ENCODE data around the gene PCMT1. TPM values are rescaled to one million over a fixed set of nuclear protein-coding genes. Genes with fewer than 3 reads are reported as not detected.
"Not testable (repeated sequence)": the region's sequence is repeated elsewhere in the genome, so short reads cannot be mapped to it uniquely, and the experiment has no call there.

PCMT1 gene
- 215 and 312 TPM in 2 replicates for total RNA-seq (2014; rRNA removed; shearing (Covaris generic))

DNA sequence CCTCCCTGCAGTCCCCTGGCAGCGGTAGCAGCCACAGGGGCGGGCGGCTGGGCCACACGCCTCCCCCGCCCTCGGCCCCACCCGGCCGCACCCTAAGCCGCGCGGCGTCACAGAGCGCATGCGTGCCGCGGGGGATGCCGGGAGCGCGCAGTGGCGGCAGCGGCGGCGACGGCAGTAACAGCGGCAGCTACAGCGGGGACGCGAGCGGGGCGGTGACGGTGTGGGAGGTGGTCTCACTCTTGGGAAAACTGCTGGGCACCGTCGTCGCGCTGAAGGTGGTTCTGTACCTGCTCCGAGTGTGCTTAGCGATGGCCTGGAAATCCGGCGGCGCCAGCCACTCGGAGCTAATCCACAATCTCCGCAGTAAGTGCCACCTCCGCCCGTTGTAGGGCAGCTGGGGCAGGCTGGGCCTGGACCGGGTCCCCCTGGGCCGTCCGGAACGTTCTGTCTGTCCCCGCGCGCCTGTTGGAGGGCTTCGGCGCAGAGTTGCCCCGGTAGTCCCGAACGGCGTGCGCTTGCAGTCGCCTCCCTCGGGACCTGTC lies at the start of gene PCMT1:
Gene PCMT1 (plus strand): TSS at position 148 of the 542 bp plus-strand sequence. CDS start 161 bp downstream, at position 309.
- DNase-seq (ENCODE audit: low read depth): peak; percentile 95

DNA sequence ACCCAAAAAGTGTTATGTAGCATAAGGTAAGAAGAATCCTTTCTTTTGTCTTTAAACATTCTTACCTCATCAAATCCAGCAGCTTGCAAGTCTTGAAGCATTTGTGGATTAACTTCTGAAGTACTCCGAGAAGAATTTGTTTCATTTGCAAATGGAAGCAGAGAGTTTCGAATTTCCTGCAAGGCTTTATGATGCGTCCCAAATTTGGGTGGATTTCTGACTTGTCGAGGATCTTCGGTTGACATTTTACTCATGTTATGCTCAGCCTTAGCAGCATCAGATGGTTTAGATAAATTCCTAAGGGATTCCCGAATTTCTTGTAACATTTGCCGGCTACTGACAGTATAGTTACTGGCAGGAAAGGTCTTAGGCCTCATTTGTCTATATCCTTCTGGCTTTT lies 47.8 kb upstream of the PCMT1 start:
- no peak for DNase-seq (ENCODE audit: low read depth)

DNA sequence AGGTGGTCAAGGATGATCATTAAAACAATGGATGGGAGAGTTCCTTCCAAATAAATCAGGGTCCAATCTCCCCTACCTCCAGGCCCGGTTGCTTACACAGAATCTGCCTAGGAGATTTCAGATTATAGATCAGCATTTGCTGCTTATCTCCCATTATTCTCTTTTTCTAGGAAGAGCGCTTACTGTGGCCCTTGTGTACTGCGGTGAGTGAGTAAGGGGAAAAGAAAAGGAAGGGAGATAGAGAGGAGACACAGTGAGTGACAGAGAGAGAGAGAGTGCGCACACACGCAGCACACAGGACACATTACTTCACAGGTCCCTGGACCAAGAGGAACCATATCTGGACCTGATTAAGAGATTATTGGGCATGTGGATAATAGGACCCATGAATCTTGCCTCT lies 37.8 kb upstream of the PCMT1 start:
- DNase-seq (ENCODE audit: low read depth): no peak

DNA sequence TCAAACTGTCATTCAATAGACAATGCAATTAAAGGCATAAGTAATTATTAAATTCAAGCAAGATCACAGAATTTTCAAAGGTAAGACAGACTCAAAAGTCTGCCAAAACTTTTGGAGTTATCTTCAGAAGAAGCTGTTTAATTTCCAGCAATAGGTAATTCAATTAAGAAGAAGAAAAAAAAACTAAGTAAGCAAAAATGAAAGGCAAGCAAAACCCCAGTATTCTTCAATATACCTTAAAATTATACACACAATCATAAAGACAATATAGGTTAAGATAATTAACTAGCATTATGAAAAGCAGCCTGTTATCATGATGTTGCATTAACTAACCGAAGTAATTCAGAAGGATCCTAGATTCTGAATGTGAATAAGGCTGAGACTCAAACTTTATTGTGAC lies 35.1 kb upstream of the PCMT1 start:
- no peak for DNase-seq (ENCODE audit: low read depth)

DNA sequence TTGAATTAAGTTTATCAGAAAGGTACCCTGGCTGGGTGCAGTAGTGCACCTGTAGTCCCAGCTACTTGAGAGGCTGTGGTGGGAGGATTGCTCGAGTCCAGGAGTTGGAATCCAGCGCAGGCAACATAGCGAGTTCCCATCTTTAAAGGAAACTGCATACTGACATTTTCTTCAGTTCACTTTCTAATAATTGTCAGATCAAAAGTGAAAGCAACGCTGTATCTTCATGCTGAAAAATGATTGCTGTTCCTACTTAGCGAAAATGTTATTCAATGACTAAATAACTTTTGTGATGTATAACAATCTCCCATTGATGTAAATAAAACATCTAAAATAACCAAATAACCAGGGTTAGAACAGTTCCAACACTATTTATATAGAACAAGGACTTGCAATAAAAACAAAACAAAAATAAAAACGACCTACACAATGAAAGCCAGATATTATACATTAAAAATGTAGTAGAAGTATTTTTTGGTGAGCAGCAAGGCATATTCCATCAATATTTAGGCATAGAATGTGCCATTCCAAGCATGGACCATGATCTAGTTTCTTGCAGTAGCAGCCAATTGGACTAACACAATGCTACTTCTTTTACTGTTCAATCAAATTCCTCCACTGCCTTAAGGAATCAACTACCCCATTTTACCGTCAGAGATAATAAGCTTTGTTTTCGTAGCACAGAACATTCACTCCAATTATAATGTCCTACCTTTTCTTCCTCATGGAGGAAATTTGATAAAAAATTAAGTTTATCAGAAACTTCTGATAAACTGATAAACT lies 33.2 kb upstream of the PCMT1 start:
- DNase-seq (ENCODE audit: low read depth): peak; percentile 41

DNA sequence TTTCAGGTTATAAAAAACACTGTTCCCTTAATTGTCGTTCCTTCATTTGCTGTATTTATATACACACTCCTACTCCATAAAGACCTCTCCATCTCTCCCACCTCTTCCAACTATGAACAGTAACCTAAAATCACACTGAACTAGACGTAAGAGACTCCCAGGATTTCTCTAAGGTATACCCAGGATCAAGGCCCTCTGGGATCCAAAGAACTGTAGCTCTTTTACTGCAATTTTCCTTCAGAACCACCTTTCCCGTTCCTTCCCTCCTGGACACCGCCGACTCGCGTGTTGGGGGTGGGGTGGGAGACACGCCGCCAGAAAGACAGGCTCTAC lies 32.3 kb upstream of the PCMT1 start:
- DNase-seq (ENCODE audit: low read depth): no peak

DNA sequence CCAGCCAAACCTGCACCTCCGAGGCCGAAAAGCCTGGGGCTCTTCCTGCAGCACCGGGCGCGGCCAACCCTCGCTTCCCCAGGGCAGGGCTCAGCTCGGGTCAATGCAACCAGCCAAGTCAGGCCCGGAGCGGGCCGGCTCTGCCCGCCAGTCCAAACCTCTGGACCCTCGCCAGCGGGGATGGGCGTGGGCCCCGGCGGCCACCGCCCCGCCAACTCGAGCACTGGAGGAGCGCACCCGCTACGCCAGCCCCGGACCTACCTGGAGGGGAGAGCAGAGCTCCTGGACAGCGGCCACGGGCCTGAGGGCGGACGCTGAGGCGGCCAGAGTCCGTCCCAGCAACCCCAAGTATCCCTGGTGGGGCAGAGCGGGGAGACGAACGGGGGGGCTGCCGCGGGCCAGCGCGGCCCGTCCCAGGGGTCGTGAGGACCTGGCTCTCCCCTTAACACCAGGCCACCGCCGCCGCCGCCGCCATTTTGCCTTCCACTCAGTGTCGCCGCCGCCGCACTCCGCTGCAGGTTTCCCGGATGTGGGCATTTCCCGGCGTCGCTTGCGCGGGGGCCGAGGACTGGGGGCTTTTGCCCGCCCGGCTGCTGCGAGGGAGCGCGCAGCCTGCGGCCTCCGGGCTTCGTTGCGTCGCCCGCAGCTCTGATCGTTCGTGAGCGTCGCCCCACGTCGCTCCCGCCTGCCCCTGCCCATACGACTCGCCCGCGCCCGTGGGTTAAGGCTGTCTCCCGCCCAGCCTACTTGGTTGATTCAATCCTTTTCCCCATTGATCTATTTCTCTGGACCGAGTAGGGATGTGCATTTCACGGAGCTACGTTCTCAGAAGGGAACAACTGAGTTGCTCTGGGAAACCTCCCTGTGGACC lies 31.7 kb upstream of the PCMT1 start, which contains the start of gene LATS1:
Gene LATS1 (minus strand): TSS at position 514 of the 871 bp plus-strand sequence. CDS start 15,975 bp downstream, outside the sequence.
- DNase-seq (ENCODE audit: low read depth): peak; percentile 93

DNA sequence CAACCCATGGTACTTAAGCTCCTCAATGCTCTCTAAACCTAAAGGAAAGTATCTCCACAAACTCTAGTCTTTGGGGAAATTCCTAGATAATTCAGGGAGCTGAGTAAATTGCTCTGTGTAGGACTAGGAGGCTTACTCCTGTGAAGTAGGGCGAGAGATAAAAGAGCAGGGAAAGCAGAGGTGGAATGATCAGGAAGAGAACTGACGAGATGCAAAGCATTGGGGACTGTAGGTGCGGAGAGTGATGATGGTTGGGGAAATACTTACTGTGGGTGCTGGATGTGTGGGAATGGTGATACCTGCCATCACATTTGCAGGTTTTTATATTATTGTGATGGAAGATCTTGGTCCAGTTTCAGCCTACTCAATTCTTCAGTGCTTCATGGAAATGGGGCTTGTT lies 30.0 kb upstream of the PCMT1 start:
- no peak for DNase-seq (ENCODE audit: low read depth)

DNA sequence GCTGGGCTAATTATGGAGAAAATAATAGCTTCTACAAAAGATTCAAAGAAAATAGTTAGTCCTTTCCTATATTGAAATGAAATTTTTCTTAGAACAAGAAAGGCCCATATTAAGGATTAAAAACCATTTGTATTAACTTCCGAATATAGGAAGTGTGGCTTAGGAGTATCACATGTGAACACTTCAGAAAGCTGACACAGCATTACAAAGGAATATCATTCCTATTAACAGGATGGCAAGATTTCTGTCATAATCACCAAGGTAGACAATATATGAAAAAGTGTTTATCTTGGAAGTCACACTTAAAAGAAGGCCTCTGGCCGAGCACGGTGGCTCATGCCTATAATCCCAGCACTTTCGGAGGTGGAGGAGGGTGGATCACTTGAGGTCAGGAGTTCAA lies 26.3 kb upstream of the PCMT1 start:
- DNase-seq (ENCODE audit: low read depth): no peak

DNA sequence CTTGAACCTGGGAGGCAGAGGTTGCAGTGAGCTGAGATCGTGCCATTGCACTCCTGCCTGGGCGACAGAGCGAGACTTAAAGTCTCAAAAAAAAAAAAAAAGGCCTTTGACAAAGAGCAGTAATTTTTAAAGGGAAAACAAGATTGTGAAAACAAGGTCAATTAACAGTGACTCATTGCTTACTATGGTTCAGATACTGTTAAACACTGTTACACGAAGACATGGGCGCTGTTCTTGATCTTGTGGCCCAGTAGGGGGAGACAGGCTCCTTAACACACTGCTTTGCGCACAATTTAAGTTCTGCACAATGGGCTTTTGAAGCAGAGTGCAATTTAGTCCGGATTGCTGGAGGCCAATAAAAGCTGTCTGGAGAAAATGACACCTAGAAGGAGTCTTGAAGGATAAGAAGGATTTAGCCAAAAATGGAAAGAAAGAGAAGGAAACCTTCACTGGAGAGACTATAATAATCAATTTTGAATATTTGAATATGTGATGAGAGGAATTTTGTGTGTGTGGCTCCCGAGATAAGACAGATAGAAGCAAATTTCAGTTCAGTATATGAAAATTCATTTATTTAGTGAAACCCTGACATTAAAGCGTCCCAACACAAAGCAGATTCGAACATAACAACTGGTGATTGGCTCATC lies 25.6 kb upstream of the PCMT1 start:
- DNase-seq (ENCODE audit: low read depth): peak; percentile 84

DNA sequence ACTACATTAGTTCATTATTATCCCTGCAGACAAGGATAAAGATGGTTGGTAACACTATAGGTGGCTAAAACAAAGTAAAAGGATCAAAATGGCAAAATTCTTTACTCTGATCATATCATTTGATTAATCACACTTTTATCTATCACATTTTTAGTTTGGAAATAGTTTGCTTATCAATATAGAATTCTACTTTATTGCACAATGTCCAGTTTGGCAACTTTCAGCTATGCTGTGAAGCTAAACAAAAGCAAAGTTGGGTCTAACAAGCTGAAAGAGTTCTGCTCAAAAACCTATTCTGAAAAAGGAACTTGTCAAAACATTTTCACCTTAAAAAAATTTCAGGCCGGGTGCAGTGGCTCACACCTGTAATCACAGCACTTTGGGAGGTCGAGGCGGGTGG lies 23.8 kb upstream of the PCMT1 start:
- no peak for DNase-seq (ENCODE audit: low read depth)

DNA sequence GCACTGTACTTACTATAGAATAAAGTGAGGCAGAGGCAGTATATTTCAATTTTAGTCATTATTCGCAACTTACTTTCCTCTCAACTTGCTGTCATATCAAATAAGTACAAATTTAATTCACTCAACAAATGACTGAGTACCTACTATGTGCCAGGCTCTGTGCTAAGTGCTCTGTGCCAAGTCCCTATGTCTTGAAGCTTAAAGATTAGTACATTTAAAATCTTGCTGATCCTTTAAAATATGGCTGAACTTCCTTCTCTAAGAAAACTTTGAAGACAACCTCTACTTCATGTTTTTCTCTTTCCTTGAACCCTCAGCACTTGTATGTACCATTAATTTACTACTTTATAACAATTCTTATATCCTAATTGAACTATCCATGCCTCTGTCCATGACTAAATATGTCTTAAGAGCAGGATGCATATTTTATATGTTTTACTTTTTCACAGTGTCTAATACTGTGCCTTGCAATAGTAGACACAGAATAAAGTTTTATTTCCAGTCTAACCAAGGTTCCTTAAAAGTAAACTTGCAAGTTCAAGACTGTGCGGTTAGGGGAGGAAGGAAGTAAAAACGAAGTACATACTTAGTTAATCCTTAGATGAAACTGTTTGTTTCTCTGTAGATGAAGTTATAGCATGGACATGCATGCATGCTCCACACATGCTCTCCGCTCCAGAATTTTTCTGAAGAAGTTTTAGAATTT lies 21.6 kb upstream of the PCMT1 start:
- DNase-seq (ENCODE audit: low read depth): no peak

DNA sequence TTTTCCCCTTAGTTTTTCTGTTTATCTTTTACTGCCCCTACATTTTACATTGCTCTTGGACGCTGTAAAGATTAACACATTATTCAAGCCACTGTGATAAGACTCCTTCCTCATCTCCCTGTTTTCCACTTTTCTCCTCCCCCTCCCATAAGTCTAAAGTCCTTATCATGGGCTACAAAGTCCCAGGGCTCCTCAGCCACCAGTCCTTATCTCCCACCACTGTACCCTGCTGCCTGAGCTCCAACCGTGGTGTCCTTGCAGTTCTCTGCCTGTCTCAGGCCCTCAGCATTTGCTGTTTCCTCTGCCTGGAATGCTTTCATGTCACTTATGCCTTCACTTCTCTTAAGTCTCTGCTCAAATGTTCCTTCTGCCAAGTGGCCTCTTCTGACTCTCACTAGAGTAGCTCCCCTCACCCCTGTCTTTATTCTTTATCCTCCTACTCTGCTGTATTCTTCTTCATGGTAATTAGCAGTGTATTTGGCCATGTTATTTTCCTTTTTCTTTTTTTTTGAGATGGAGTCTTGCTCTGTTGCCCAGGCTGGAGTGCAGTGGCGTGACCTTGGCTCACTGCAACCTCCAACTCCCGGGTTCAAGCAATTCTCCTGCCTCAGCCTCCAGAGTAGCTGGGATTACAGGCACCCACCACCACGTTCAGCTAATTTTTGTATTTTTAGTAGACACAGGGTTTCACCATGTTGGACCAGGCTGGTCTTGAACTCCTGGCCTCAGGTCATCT lies 20.9 kb upstream of the PCMT1 start:
- DNase-seq (ENCODE audit: low read depth): no peak

DNA sequence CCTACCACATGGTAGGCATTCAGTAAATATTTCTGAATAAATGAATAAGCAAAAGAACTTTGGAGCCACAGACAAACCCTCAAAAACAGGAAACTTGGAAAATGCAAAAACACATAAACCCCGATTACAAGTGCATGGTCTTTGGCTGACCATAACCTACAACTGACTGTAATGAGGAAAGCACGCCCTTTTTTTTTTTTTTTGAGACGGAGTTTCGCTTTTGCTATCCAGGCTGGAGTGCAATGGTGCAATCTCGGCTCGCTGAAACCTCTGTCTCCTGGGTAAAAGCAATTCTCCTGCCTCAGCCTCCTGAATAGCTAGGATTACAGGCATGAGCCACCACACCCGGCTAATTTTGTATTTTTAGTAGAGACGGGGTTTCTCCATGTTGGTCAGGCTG lies 19.7 kb upstream of the PCMT1 start:
- DNase-seq (ENCODE audit: low read depth): no peak

DNA sequence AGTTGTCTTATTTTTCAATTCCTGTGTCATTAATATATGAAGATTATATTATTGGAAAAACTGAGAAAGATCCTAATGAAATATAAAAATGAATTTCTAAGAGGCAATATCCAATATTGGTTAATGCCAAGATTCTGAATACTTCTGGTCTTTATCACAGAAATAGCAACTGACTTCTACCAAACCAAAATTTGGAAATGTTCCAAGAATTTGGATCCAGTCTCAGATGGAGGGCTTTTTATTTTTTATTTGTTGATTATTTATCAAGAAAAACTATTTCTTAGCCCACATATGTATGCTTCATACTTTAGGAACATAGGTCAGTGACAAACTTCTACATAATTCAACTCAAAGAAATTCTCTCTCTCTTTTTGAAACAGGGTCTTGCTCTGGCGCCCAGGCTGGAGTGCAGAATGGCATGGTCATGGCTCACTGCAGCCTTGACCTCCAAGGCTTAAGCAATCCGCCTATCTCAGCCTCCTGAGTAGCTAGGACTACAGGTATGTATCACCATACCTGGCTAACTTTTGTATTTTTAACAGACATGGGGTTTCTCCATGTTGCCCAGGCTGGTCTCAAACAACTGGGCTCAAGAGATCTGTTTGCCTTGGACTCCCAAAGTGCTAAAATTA lies 16.3 kb upstream of the PCMT1 start:
- no peak for DNase-seq (ENCODE audit: low read depth)

DNA sequence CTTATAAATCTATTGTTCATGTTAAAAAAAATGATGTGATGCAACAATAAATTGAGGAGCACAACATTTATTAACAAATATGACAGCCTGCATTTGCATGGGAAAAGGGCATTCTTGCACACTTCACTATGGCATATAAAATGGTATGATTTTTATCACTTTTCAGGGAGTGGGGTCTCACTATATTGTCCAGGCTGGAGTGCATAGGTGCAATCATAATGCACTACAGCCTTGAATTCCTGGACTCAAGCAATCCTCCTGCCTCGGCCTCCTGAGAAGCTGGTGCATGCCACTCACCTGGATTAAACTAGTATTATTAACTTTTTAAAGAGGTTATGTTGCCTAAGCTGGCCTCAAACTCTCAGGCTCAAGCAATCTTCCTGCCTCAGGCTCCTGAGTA lies 14.6 kb upstream of the PCMT1 start:
- DNase-seq (ENCODE audit: low read depth): no peak

DNA sequence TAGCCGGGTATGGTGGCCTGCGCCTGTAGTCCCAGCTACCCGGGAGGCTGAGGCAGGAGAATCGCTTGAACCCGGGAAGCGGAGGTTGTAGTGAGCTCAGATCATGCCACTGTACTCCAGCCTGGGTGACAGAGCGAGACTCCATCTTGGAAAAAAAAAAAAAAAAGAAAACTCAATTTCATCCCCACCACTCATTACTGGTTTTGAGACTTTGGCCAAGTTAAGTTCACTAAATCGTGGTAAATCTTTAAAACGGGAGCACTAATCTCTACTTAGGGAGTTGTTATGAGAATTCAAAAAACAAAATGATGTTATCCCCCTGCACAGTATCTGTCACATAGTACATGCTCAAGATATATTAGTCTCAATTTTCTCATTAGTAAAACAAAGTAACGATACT lies 4.3 kb upstream of the PCMT1 start:
- not testable (repeated sequence) for DNase-seq (ENCODE audit: low read depth)

DNA sequence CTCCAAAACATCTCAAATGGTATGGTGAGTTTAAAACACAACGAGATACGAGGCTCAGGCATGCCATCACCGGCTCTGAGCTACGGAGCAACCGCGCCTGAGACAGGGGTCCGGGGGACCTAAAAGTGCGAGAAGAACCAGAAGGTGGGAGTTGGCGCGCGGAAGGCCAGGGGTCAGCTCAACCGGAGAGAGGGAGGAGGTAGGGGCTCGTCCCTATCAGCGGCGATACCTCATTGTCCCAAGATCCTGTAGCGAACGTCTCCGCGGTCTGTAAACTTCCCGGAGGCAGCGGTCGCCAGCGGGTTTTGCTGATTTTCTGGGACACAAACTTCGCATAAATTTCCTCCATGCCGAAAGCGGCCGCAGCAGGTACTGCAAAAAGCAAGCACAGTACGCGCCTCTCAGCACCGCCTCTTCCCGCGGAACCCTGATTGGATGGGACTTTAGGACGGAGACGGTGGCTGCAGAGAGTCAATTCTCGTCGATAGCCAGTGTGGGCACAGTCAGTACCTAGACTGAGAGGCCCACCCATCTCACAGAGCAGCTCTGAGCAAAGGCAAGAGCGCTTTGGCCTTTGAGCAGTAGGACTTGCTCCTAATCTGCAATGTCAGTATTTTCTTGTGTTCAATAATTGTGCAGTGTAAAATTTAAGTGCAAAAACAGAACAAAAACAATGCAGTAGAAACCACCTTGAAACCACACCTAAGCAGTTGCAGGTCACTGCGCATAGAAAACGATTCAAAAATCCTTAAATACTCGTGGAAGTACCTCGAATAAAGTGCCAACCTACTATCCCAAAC lies 3.2 kb upstream of the PCMT1 start, which contains the start of gene NUP43:
Gene NUP43 (minus strand): TSS at position 383 of the 800 bp plus-strand sequence. CDS start 34 bp downstream, at position 349.
- DNase-seq (ENCODE audit: low read depth): peak; percentile 97

DNA sequence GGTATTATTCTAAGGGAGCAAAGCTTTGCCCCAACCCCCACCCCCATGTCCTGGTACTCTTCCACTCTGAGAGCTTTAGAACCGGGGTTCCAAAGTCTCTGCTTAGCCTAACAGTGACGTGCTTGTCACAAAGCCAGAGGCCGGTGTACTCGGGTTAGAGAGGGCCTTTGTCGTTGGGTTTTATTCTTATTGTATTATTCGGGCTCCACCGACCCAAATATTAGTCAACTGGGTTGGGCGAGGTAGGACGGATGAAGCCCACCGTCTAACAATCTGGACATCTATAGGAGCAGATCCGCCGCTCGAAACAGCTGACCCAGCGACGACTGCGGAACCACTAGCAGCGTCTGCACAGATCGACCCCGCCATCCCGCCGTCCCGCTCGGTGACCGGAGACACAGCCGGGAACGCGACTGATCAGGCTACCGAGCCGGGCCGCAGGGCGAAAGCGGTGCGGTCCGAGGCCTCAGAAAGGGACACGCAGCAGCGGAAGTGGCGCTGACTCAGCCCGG lies 403 bp upstream of the PCMT1 start:
- DNase-seq (ENCODE audit: low read depth): not testable (repeated sequence)
